ENCODE data around the gene PRKCA. TPM values are rescaled to one million over a fixed set of nuclear protein-coding genes. Genes with fewer than 3 reads are reported as not detected.

The PRKCA gene
- total RNA-seq, 1 donor, result 60.5 TPM

DNA sequence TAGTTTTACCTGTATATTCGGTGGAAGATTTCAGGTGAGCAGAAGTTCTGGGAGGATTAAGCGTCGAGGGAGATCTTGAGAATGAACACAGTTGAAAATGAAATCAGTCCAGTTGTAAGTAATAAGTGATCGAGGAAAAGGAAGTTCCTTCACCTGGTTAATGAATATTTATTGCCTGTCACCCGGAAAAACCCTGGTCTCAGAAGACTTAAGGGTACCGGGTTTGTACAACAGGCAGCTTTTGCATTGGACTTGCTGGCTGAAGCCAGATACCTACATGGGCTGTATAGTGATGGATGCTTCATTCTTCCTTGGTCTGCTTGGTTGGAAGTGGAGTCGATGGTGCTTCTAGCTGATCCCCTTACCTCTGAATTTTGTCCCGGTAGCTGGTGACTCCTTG is 72.7 kb downstream of the PRKCA start:
- no peak overlapping the region for H3K4me3 ChIP-seq (ENCODE audit: low read depth, low read length)
- TF ChIP-seq, protein P1, sequence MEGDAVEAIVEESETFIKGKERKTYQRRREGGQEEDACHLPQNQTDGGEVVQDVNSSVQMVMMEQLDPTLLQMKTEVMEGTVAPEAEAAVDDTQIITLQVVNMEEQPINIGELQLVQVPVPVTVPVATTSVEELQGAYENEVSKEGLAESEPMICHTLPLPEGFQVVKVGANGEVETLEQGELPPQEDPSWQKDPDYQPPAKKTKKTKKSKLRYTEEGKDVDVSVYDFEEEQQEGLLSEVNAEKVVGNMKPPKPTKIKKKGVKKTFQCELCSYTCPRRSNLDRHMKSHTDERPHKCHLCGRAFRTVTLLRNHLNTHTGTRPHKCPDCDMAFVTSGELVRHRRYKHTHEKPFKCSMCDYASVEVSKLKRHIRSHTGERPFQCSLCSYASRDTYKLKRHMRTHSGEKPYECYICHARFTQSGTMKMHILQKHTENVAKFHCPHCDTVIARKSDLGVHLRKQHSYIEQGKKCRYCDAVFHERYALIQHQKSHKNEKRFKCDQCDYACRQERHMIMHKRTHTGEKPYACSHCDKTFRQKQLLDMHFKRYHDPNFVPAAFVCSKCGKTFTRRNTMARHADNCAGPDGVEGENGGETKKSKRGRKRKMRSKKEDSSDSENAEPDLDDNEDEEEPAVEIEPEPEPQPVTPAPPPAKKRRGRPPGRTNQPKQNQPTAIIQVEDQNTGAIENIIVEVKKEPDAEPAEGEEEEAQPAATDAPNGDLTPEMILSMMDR (IDR thresholded peaks at IDR 0.05; ENCODE audit: insufficient read depth, low read depth, low read length), result no peak
- no peak for DNase-seq (ENCODE audit: low read depth)

DNA sequence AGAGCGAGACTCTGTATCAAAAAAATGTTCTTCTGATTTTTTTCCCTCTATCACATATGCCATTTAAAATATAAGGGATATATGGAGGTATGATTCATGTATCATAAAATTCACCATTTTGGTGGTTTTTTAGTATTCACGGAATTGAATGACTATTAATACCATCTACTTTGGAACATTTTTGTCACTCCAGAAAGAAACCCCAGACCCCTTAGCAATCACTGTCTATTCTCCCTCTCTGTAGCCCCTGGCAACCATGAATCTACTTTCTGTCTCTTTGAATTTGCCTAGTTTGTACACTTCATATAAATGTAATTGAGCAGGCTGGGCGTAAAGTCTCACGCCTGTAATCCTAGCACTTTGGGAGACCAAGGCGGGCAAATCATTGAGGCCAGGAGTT is 75.9 kb downstream of the PRKCA start:
- no peak for DNase-seq (ENCODE audit: low read depth)

DNA sequence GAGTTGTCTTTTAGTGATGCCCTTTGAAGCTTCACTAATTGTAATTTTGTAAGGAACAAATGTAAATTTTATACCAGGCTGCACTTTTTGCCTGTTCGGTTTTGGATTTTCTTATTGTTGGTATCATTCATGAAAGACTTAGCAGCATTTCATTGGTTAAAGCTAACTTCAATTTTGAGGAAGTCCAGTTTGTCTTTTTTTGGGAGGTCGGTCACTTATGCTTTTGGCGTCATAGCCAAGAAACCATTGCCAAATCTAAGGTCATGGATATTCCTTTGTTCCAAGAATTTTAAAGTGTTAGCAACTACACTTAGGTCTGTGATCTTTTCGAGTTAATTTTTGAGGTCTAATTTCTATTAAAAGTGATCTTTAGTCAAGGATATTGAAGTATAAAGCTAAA is 77.1 kb downstream of the PRKCA start:
- no peak overlapping the region for H3K4me3 ChIP-seq (ENCODE audit: low read depth, low read length)
- DNase-seq (ENCODE audit: low read depth), result no peak
- TF ChIP-seq, protein P1 (IDR thresholded peaks at IDR 0.05; ENCODE audit: insufficient read depth, low read depth, low read length), result no peak

More for the DNA sequence above, 75.9 kb downstream of the PRKCA start:
- TF ChIP-seq, protein P1 (IDR thresholded peaks at IDR 0.05; ENCODE audit: insufficient read depth, low read depth, low read length), result no peak
- H3K4me3 ChIP-seq (ENCODE audit: low read depth, low read length), result no peak overlapping the region

DNA sequence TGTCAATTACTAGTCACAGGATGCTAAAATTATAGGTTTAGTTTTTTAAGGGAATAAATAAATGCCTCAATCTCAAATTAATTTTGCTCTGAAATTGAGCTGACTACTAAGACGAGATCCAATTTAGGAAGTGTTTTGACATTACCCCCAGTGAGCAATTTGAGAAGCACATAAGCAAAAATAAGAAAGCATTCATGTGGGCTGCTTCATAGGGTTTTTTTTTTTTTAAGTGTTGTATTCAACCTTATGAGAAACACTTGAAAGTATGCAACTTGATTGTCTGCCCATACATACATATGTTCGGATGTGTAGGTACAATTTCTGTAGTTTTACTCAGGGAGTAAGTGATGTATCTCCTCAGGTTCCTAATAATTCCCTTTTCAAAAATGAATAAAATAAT is 77.6 kb downstream of the PRKCA start:
- DNase-seq (ENCODE audit: low read depth), result no peak
- H3K4me3 ChIP-seq (ENCODE audit: low read depth, low read length), result no peak overlapping the region
- TF ChIP-seq, protein P1 (IDR thresholded peaks at IDR 0.05; ENCODE audit: insufficient read depth, low read depth, low read length), result no peak

DNA sequence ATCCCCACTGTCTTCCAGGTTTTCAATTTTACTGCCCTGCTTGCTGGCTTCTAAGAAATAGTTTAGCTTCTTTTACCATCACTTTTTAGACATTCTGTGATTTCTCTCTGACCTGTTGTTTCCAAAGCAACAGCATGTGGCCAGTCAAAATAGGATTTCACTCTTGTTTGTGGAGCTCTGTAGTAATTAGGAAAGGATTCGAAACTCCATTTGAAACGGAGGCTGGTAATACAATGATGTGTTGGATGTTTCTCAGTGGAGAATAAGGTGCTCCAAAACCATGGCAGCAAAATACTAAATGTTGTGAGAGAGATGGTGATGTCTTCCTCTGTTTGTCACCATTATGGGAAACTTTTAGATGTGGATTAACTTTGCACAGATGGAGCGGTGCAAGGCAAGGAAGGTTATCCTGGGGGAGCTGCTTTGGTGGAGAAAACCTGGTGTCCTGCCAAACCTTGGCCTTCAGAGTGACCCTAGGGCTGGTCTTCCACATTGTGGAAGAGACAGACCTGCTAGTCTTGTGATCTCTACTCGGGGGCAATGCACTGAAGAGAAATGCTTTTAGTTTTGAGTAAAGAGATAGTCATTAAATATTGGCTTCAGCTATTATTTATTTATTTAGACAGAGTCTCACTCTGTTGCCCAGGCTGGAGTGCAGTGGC is 79.4 kb downstream of the PRKCA start:
- DNase-seq (ENCODE audit: low read depth), result peak; percentile 30
- no peak overlapping the region for H3K4me3 ChIP-seq (ENCODE audit: low read depth, low read length)
- TF ChIP-seq, protein P1 (IDR thresholded peaks at IDR 0.05; ENCODE audit: insufficient read depth, low read depth, low read length), result no peak

DNA sequence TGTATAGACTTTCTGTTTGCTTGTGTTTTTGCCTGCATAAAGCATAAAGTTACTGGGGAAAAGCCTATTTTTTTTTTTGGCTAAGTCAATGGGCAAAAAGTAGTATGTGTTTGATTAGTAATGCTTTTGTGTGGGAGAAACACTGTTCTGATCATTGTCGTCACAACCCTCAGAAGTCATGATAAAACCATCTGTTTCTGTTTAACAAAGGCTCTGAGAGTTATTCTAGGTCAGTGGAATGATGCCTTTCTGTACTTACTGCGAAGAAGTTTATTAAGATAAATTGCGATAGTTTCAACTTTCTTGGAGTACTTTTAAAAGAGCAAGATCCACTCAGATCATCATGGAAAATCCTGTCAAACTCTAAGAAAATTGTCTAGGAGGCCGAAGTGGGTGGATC is 80.9 kb downstream of the PRKCA start:
- TF ChIP-seq, protein P1 (IDR thresholded peaks at IDR 0.05; ENCODE audit: insufficient read depth, low read depth, low read length), result no peak
- H3K4me3 ChIP-seq (ENCODE audit: low read depth, low read length), result no peak overlapping the region
- peak; percentile 95 for DNase-seq (ENCODE audit: low read depth)
